GM10248 (cell line): ENCODE data around the gene SESN1.
A peak's percentile ranks its signal among the peaks of the same experiment; 100 is the strongest.

Experiments used
- CTCF ChIA-PET: fragments of 300-600 bp; sonication (Branson Sonifier 250); formaldehyde crosslinking; extraction: SDS; loops from one replicate; lab custom pipeline; 2021; ENCODE audit warnings: antibody characterized with exemption; lab: Yijun Ruan, JAX
- POLR2A ChIA-PET: fragments of 350-650 bp; sonication (Branson Sonifier 250); formaldehyde crosslinking; extraction: SDS; loops from one replicate; lab custom pipeline; 2020; ENCODE audit warnings: antibody characterized with exemption; lab: Yijun Ruan, JAX
- DNase-seq: peaks from one replicate; pipeline ENCODE4 v3.0.0; 2012; ENCODE audit errors: extremely low spot score
- CTCF ChIP-seq: IDR thresholded peaks from 2 replicates; pipeline ENCODE4 v1.5.1; 2012; ENCODE audit warnings: mild to moderate bottlenecking, low read depth; ENCODE audit errors: extremely low read depth, missing control alignments, control extremely low read depth

The SESN1 gene

GRCh38 chr6:109095036-109095834 lies 589 bp upstream of the SESN1 start, which contains the start of gene CEP57L1:
Gene CEP57L1 (plus strand): TSS chr6:109095507. CDS start chr6:109145222, 49,715 bp downstream.
- ChIA-PET CTCF (interaction anchor here (1.0 to 4.8 kb wide), 6 partner anchors 10 to 944 kb away, joined by 4 to 20 read pairs (median 5); no protein-coding TSS in a partner anchor), POLR2A (interaction anchor here (0.7 to 1.3 kb wide), 4 partner anchors 22 to 536 kb away, joined by 3 to 5 read pairs (median 4); no protein-coding TSS in a partner anchor)
- DNase-seq = peak; percentile 85
- peak; percentile 20 for TF ChIP-seq CTCF

- DNase-seq = no peak
- CTCF ChIA-PET = interaction anchor here (0.7 to 4.8 kb wide), 11 partner anchors 9 to 946 kb away, joined by 3 to 20 read pairs (median 4); no protein-coding TSS in a partner anchor
- POLR2A ChIA-PET = interaction anchor here (1.1 kb wide), 1 partner anchor 535 kb away, joined by 5 read pairs; no protein-coding TSS in a partner anchor
Observed at GRCh38 chr6:109093732-109094415, 772 bp downstream of the SESN1 start.

GRCh38 chr6:109092074-109092473 lies 2.6 kb downstream of the SESN1 start:
- TF ChIP-seq CTCF = no peak
- CTCF ChIA-PET = interaction anchor here (4.8 kb wide), 1 partner anchor 292 kb away, joined by 20 read pairs; no protein-coding TSS in a partner anchor
- POLR2A ChIA-PET = no interaction called here
- no peak for DNase-seq

More at GRCh38 chr6:109093732-109094415, 772 bp downstream of the SESN1 start:
- TF ChIP-seq CTCF = no peak

- POLR2A ChIA-PET = no interaction called here
- TF ChIP-seq CTCF = no peak
- DNase-seq = no peak
- CTCF ChIA-PET = interaction anchor here (0.9 to 4.8 kb wide), 4 partner anchors 10 to 292 kb away, joined by 3 to 20 read pairs (median 4); no protein-coding TSS in a partner anchor
Observed at GRCh38 chr6:109091314-109092024, 3.2 kb downstream of the SESN1 start.

GRCh38 chr6:109088995-109089394 lies 5.7 kb downstream of the SESN1 start:
- CTCF ChIA-PET = interaction anchor here (1.1 kb wide), 1 partner anchor 16 kb away, joined by 5 read pairs; no protein-coding TSS in a partner anchor
- POLR2A ChIA-PET = no interaction called here
- DNase-seq = no peak
- TF ChIP-seq CTCF = no peak
